ENCODE results near the gene DCLK2.

DCLK2 gene

GRCh38 chr4:150297861-150298474 is 219.7 kb downstream of the DCLK2 start:
- peak; percentile 41 for TF ChIP-seq CTCF (IDR thresholded peaks at IDR 0.05; ENCODE audit: low read depth, low read length, missing control alignments)

DNA sequence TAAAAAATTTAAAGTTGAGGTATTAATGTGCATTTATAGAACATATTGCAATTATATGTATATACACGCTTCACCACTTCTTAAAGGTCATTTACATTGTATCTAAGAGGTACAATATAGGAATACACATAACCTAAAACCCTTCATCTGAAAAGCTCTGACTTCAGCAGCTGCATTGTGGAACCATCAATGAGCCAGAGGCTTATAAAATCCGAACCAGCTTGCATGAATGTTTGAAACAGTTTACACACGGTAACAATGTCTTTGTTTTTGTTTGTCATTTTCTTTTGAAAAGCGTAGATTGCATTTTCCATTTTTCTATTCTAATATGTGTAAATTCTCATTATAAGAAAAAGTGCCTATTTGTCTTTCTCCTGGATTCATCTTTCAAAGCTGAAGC is 221.6 kb downstream of the DCLK2 start:
- no peak for TF ChIP-seq CTCF (IDR thresholded peaks at IDR 0.05; ENCODE audit: low read depth, low read length, missing control alignments)
- no peak for DNase-seq (ENCODE audit: low read depth)

More at GRCh38 chr4:150297861-150298474, 219.7 kb downstream of the DCLK2 start:
- no peak overlapping the region for H3K4me3 ChIP-seq (ENCODE audit: low read depth, low read length)
- peak; percentile 15 for DNase-seq (ENCODE audit: low read depth)

GRCh38 chr4:150302553-150302952 is 224.3 kb downstream of the DCLK2 start:
- TF ChIP-seq CTCF (IDR thresholded peaks at IDR 0.05; ENCODE audit: low read depth, low read length, missing control alignments) = no peak
- H3K4me3 ChIP-seq (ENCODE audit: low read depth, low read length) = no peak overlapping the region
- no peak for DNase-seq (ENCODE audit: low read depth)

More for the DNA sequence above, 221.6 kb downstream of the DCLK2 start:
- no peak overlapping the region for H3K4me3 ChIP-seq (ENCODE audit: low read depth, low read length)

DNA sequence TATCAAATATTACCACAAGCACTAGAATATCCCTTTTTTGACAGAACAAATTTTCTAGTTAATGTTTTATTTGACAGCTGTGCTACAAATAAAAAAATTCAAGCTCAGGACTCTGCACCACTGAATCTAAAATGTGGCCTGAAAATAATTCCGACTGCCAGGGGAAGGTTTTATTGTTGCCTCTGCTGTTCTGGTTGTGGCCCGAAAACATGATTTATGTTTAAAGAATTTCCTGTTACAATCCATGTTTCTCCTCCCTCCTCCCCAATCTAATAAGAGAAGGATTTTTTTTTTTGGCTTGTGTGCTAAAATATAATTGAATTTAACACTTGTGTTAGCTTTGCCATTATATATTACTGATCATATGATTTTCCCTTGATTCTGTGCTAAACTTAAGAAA is 227.8 kb downstream of the DCLK2 start:
- no peak overlapping the region for H3K4me3 ChIP-seq (ENCODE audit: low read depth, low read length)
- no peak for DNase-seq (ENCODE audit: low read depth)
- TF ChIP-seq CTCF (IDR thresholded peaks at IDR 0.05; ENCODE audit: low read depth, low read length, missing control alignments) = no peak

GRCh38 chr4:150306719-150307118 is 228.5 kb downstream of the DCLK2 start:
- no peak for DNase-seq (ENCODE audit: low read depth)
- TF ChIP-seq CTCF (IDR thresholded peaks at IDR 0.05; ENCODE audit: low read depth, low read length, missing control alignments) = no peak
- no peak overlapping the region for H3K4me3 ChIP-seq (ENCODE audit: low read depth, low read length)
